ENCODE measurements around the gene BOD1L2. TPM values are rescaled to one million over a fixed set of nuclear protein-coding genes. Genes with fewer than 3 reads are reported as not detected.

The BOD1L2 gene
- total and polyA plus RNA-seq, 2 donors (not counting 3 experiments of a cell fraction or from before 2014, with no cell fraction given), result not detected

DNA sequence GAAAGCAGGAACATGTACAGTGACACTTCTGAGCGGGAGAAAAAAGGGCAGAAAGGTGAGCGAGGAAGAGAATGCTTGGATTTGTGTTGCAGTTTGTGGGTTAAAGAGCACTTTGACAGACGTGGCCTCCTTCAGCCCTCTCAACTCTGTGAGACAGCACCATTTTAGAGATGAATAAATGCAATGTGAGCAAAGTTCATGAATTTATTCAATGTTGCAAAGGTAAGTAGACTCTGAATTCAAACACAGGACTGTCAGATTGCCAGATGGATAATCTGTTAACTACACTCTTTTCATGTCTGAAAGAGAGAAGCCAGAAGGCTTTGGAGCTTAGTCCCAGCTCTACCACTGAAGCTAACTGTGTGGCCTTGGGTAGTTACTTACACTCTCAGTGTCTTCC is 47.7 kb downstream of the BOD1L2 start:
- Histone ChIP-seq H3K9ac (replicated peaks; ENCODE audit: extremely low read depth, insufficient read depth, low read length) (no peak overlapping the region), H3K9me1 (replicated peaks; ENCODE audit: control insufficient read depth, extremely low read depth, insufficient read depth, low read length) (no peaks in the 10 kb centered on the region), H4K20me1 (replicated peaks; ENCODE audit: control insufficient read depth, extremely low read depth, insufficient read depth, low read length) (no peaks in the 10 kb centered on the region), H3K4me1 (ENCODE audit: control insufficient read depth, extremely low read depth, insufficient read depth, low read length) (no peaks in the 10 kb centered on the region), H3K9me3 (replicated peaks; ENCODE audit: control insufficient read depth, insufficient read depth, low read length) (no peaks in the 10 kb centered on the region), H3K27ac (ENCODE audit: insufficient read depth, low read depth, low read length) (no peak overlapping the region), H2AFZ (ENCODE audit: low read depth, low read length) (no peak overlapping the region), H3K4me3 (replicated peaks in 1 of 3; ENCODE audit: insufficient read depth in 1 of 3, low read depth in 1 of 3, low read length in 3 of 3) (no peak overlapping the region), H3K27me3 (ENCODE audit: control insufficient read depth in 2 of 2, insufficient read depth in 2 of 2, low read length in 2 of 2) (no peaks in the 10 kb centered on the region), H3K36me3 (ENCODE audit: control insufficient read depth in 2 of 2, extremely low read depth in 1 of 2, insufficient read depth in 2 of 2, low read length in 2 of 2) (no peaks in the 10 kb centered on the region), H3K79me2 (ENCODE audit: control insufficient read depth, insufficient read depth, low read length) (no peaks in the 10 kb centered on the region), H3K4me2 (ENCODE audit: insufficient read depth, low read length) (no peak overlapping the region)
- intact Hi-C loops (cut with micrococcal nuclease) (no loop called here), dilution Hi-C loops (cut with MboI; ENCODE audit: extremely low pct_ligation_motif_present, low sequenced_read_pairs) (no loop called here)
- FAIRE-seq (no peak), DNase-seq (ENCODE audit: low read depth, low spot score) (no peak)
- ChIA-PET POLR2A (no interaction called here), CTCF (no interaction called here)
- no peak for TF ChIP-seq JUN (IDR thresholded peaks at IDR 0.05; ENCODE audit: borderline replicate concordance, insufficient read depth, insufficient read length, low read depth)
- TF ChIP-seq, protein P1, sequence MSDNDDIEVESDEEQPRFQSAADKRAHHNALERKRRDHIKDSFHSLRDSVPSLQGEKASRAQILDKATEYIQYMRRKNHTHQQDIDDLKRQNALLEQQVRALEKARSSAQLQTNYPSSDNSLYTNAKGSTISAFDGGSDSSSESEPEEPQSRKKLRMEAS (IDR thresholded peaks at IDR 0.05; ENCODE audit: insufficient read depth, insufficient read length), result no peak
- no peak for TF ChIP-seq POLR2A (IDR thresholded peaks at IDR 0.05; ENCODE audit: low read depth, low read length)
- no peak for TF ChIP-seq POLR2AphosphoS5 (IDR thresholded peaks at IDR 0.05; ENCODE audit: insufficient read depth, low read depth, low read length)
- TF ChIP-seq FOS (IDR thresholded peaks at IDR 0.05; ENCODE audit: borderline replicate concordance, insufficient read depth, low read length), result no peak
- TF ChIP-seq GATA2 (IDR thresholded peaks at IDR 0.05; ENCODE audit: insufficient read depth, insufficient read length, low read depth, low read length), result no peak
- TF ChIP-seq, protein P2, sequence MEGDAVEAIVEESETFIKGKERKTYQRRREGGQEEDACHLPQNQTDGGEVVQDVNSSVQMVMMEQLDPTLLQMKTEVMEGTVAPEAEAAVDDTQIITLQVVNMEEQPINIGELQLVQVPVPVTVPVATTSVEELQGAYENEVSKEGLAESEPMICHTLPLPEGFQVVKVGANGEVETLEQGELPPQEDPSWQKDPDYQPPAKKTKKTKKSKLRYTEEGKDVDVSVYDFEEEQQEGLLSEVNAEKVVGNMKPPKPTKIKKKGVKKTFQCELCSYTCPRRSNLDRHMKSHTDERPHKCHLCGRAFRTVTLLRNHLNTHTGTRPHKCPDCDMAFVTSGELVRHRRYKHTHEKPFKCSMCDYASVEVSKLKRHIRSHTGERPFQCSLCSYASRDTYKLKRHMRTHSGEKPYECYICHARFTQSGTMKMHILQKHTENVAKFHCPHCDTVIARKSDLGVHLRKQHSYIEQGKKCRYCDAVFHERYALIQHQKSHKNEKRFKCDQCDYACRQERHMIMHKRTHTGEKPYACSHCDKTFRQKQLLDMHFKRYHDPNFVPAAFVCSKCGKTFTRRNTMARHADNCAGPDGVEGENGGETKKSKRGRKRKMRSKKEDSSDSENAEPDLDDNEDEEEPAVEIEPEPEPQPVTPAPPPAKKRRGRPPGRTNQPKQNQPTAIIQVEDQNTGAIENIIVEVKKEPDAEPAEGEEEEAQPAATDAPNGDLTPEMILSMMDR (IDR thresholded peaks at IDR 0.05; ENCODE audit: extremely low read depth in 1 of 2, insufficient read depth in 1 of 2, low read depth in 1 of 2, low read length in 2 of 2), result no peak
- TF ChIP-seq MYC (IDR thresholded peaks at IDR 0.05; ENCODE audit: low read depth, low read length), result no peak
- TF ChIP-seq EZH2 (IDR thresholded peaks at IDR 0.05; ENCODE audit: borderline replicate concordance, low read depth, low read length, severe bottlenecking), result no peak
- no TSS peak for BruUV-seq (replicated peaks)
